K562 (cell line): ENCODE results near the gene SCAPER. TPM values are rescaled to one million over a fixed set of nuclear protein-coding genes. Genes with fewer than 3 reads are reported as not detected.

Experiments
- ATAC-seq: fragments of 200-7000 bp; cut with Tn5 transposase; 3 replicates; pipeline ENCODE4 v1.9.1; 2020; ENCODE audit warnings: moderate library complexity
- BruUV-seq: library from RNA; stranded (reverse); fragments of 400-500 nt; replicated peaks from 2 replicates; lab custom pipeline; 2021; lab: Mats Ljungman, UMichigan
- CTCF ChIA-PET: fragments of 300-600 bp; formaldehyde crosslinking; extraction: SDS; loops from one replicate; lab custom pipeline; 2021; ENCODE audit warnings: low intra/inter-chr PET ratio; lab: Yijun Ruan, JAX
- POLR2A ChIA-PET: fragments of 300-600, 350-650 bp; sonication (Branson Sonifier 250); formaldehyde crosslinking; extraction: SDS; loops from one replicate; lab custom pipeline; 2021; ENCODE audit warnings: antibody characterized with exemption, inconsistent platforms; lab: Yijun Ruan, JAX
- DNase-seq, 4 experiments: peaks; one replicate each; pipeline versions ENCODE4 v3.0.0 to v3.0.0-alpha.2; 2011 to 2018; ENCODE audit warnings: low spot score in 3 of 4, mixed read lengths in 3 of 4; ENCODE audit errors: extremely low read depth in 1 of 4
- FAIRE-seq: peaks from 2 replicates; lab custom pipeline; 2011; peaks lifted over from hg19 to GRCh38; lab: Jason Lieb, UNC
- H2AFZ ChIP-seq: 2 replicates; pipeline ENCODE4 v1.6.0; 2011; ENCODE audit warnings: low read depth, low read length, control low read depth, inconsistent platforms
- H3K27ac ChIP-seq: fragments of 200-600 bp; 3 replicates; pipeline ENCODE4 v1.8.0; 2011; ENCODE audit warnings: low read depth, mild to moderate bottlenecking, control low read depth, inconsistent platforms, low read length, moderate library complexity, mixed read lengths; ENCODE audit errors: extremely low read depth
- H3K27me3 ChIP-seq, 2 experiments: fragments of 300-600 bp in 1 of 2; 2 replicates in 1 of 2; 3 replicates in 1 of 2; pipeline versions ENCODE4 v1.6.0 to v1.8.0; 2011; ENCODE audit warnings: inconsistent platforms in 2 of 2, low read length in 2 of 2, mild to moderate bottlenecking in 1 of 2, mixed read lengths in 1 of 2, moderate library complexity in 1 of 2; ENCODE audit not compliant: control insufficient read depth in 2 of 2, insufficient read depth in 2 of 2
- H3K36me3 ChIP-seq: fragments of 300-600 bp; 3 replicates; pipeline ENCODE4 v1.8.0; 2011; ENCODE audit warnings: mild to moderate bottlenecking, low read length, inconsistent platforms; ENCODE audit not compliant: control insufficient read depth, insufficient read depth
- H3K4me1 ChIP-seq, 2 experiments: fragments of 200-600 bp in 1 of 2; replicated peaks in 1 of 2; 2 replicates in 1 of 2; 3 replicates in 1 of 2; pipeline versions ENCODE4 v1.5.1 to v1.8.0; 2011; ENCODE audit warnings: inconsistent platforms in 2 of 2, low read length in 2 of 2, mild to moderate bottlenecking in 1 of 2, mixed read lengths in 1 of 2, moderate library complexity in 1 of 2; ENCODE audit not compliant: control insufficient read depth in 2 of 2, insufficient read depth in 2 of 2
- H3K4me2 ChIP-seq: 2 replicates; pipeline ENCODE4 v1.6.1; 2011; ENCODE audit warnings: low read length, control low read depth, inconsistent platforms, mixed read lengths; ENCODE audit not compliant: insufficient read depth
- H3K4me3 ChIP-seq: fragments of 200-600 bp; sonication (generic), shearing (Covaris generic); 2 replicates; pipeline ENCODE4 v1.5.1; 2016; ENCODE audit warnings: control low read depth, inconsistent platforms
- H3K79me2 ChIP-seq: fragments of 200-600 bp; 3 replicates; pipeline ENCODE4 v1.8.0; 2011; ENCODE audit warnings: low read length, inconsistent platforms; ENCODE audit not compliant: control insufficient read depth, insufficient read depth
- H3K9ac ChIP-seq, 2 experiments: 2 replicates each; pipeline versions ENCODE4 v1.6.0 to v1.6.1; 2011; ENCODE audit warnings: low read depth in 2 of 2, low read length in 2 of 2, control low read depth in 1 of 2, inconsistent platforms in 1 of 2, mild to moderate bottlenecking in 1 of 2, mixed read lengths in 1 of 2; ENCODE audit not compliant: insufficient read depth in 1 of 2
- H3K9me1 ChIP-seq: one replicate; pipeline ENCODE4 v1.6.0; 2011; ENCODE audit warnings: inconsistent platforms, mild to moderate bottlenecking, low read length, moderate library complexity; ENCODE audit not compliant: control insufficient read depth, insufficient read depth
- H3K9me3 ChIP-seq: replicated peaks from 2 replicates; pipeline ENCODE4 v1.5.1; 2011; ENCODE audit warnings: low read depth, low read length, inconsistent platforms; ENCODE audit not compliant: control insufficient read depth, insufficient read depth
- H4K20me1 ChIP-seq: replicated peaks from 2 replicates; pipeline ENCODE4 v1.6.1; 2011; ENCODE audit warnings: low read length, inconsistent platforms, mixed read lengths; ENCODE audit not compliant: control insufficient read depth, insufficient read depth
- ARID2 ChIP-seq: fragments of 450-650 bp; IDR thresholded peaks from 2 replicates; pipeline ENCODE4 v1.6.1; 2017; ENCODE audit warnings: antibody characterized with exemption, mild to moderate bottlenecking
- BRD9 ChIP-seq: fragments of 450-650 bp; IDR thresholded peaks from 2 replicates; pipeline ENCODE4 v1.6.1; 2018; ENCODE audit warnings: low read depth; ENCODE audit not compliant: partially characterized antibody
- HLTF ChIP-seq: fragments of 450-650 bp; IDR thresholded peaks from 2 replicates; pipeline ENCODE4 v1.6.1; 2016
- MYNN ChIP-seq, 2 experiments: sonication (generic); formaldehyde crosslinking in 1 of 2; IDR thresholded peaks; 2 replicates each; pipeline versions ENCODE4 v1.5.0 to v1.6.1; 2016 to 2020; ENCODE audit warnings: antibody characterized with exemption in 1 of 2, missing genetic modification reagents in 1 of 2
- PHB ChIP-seq: fragments of 250-450 bp; sonication (Bioruptor Pico); IDR thresholded peaks from 2 replicates; pipeline ENCODE4 v1.5.0; 2021
- PHB2 ChIP-seq: fragments of 450-650 bp; IDR thresholded peaks from 2 replicates; pipeline ENCODE4 v1.6.1; 2017; ENCODE audit warnings: low read depth
- PHTF2 ChIP-seq: fragments of 250-450 bp; sonication (Bioruptor Pico); IDR thresholded peaks from 2 replicates; pipeline ENCODE4 v1.5.0; 2021; ENCODE audit warnings: mild to moderate bottlenecking
- RBFOX2 ChIP-seq: fragments of 200-400 bp; formaldehyde crosslinking; IDR thresholded peaks from 2 replicates; pipeline ENCODE4 v1.6.1; 2017; ENCODE audit warnings: low read depth, mild to moderate bottlenecking, low read length, moderate library complexity
- SPI1 ChIP-seq: IDR thresholded peaks from 2 replicates; pipeline ENCODE4 v1.6.1; 2011; ENCODE audit warnings: low read depth, low read length, control low read depth, borderline replicate concordance
- STAT5A ChIP-seq: IDR thresholded peaks from 2 replicates; pipeline ENCODE4 v1.6.1; 2012; ENCODE audit warnings: low read length, inconsistent platforms, borderline replicate concordance
- TAF1 ChIP-seq: IDR thresholded peaks from 2 replicates; pipeline ENCODE4 v1.6.1; 2011; ENCODE audit warnings: mild to moderate bottlenecking, low read length, moderate library complexity; ENCODE audit not compliant: insufficient read depth, control insufficient read depth, severe bottlenecking; ENCODE audit errors: extremely low read depth
- ZBTB1 ChIP-seq: sonication (generic); formaldehyde crosslinking; IDR thresholded peaks from 2 replicates; pipeline ENCODE4 v1.8.1; 2023; ENCODE audit warnings: missing genetic modification reagents, low read depth, mild to moderate bottlenecking, borderline replicate concordance
- ZNF75A ChIP-seq: fragments of 450-650 bp; formaldehyde crosslinking; IDR thresholded peaks from 2 replicates; pipeline ENCODE4 v1.4.0; 2020; ENCODE audit warnings: mild to moderate bottlenecking
- WGBS: fragments of 100-300 bp; shearing (Covaris generic); methylation state at CpG from one replicate; pipeline ENCODE4 v1.1.6; 2016; ENCODE audit warnings: low coverage, mixed read lengths; ENCODE audit not compliant: insufficient coverage; ENCODE audit errors: missing lambda C conversion rate; 5-methylcytosine and 5-hydroxymethylcytosine counted together
- in situ Hi-C: fragments of 300-500 bp; cut with MboI; formaldehyde crosslinking; loops from 4 replicates; pipeline ENCODE4 v1.15.0; 2018; ENCODE audit warnings: inconsistent platforms, mixed read lengths
- intact Hi-C: fragments of 100-400 bp; cut with micrococcal nuclease; formaldehyde crosslinking; loops from 2 replicates; pipeline ENCODE4 v1.14.2; 2022
- polyA plus RNA-seq, 8 experiments: library from polyadenylated mRNA; depleted of rRNA in 4 of 8; stranded (reverse) in 5 of 8; unstranded in 3 of 8; fragments of >200 nt; fragmentation: Nextera tagmentation in 2 of 8; fragmentation: Illumina TruSeq in 1 of 8; extraction: Ambion mirVana in 2 of 8; extraction: Trizol in 1 of 8; gene quantifications; 2 replicates each; pipeline versions ENCODE4 v1.2.1 to v1.2.3, GENCODE V29; 2011 to 2014; ENCODE audit warnings: inconsistent platforms in 1 of 8, missing spikeins in 1 of 8
- total RNA-seq, 7 experiments: library from RNA; depleted of rRNA in 6 of 7; stranded (reverse); fragments of >200 nt in 6 of 7; fragmentation: Illumina TruSeq in 2 of 7; extraction: Trizol in 2 of 7; gene quantifications; 2 replicates each; pipeline versions ENCODE4 v1.2.1 to v1.2.3, GENCODE V29; 2011 to 2021; ENCODE audit warnings: low replicate concordance in 1 of 7
- TF ChIP-seq, protein P1 (sequence below): sonication (generic); formaldehyde crosslinking; IDR thresholded peaks from 2 replicates; pipeline ENCODE4 v1.9.0; 2022; ENCODE audit warnings: mild to moderate bottlenecking, missing genetic modification reagents

Gene SCAPER
- total and polyA plus RNA-seq, 9 of the 15 experiments (the other 6 are each of a cell fraction or from before 2014, with no cell fraction given): 1.3 to 5.7 (median 3.2) TPM

DNA sequence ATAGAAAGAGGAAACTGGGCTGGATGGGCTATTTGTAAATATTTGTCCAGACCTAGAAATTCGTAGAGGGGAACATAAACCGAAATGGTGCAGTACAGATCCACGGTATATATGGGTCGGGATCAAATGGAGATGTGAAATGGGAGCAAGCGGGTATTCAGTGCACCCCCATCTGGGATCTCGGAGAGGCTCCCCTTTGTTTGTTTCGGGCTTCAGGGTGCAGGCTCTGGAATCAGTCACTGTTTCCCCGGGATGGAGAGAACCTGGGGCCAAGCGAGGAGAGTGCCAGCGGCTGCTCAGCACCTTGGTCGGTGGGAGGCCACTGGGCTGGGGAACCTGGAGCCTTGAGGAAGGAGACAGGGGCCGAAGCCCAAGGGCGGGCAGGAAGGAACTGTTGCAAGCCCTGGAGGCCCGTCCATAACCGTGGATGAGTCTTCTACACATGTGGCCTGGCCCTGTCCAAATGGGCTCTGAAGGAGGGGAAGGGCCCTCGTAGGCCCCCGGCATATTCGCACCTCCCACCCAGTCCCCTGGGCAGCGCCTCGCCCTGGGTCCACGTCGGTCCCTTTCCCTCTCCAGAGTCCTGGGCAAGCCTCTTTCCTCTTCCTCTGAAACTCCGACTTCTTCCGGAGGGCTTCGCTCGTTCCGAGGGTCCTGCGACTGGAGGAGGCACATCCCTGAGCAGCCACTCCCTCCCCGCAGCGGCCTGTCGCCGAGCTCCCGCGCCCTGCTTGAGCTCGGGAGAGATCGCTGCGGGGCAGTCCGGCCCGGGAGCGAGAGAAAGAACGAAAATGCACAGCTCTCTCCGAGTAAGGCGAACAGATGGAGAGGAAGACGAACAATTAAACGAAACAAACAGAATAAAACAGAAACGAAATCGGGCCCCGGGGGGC is 565.6 kb downstream of the SCAPER start:
- POLR2A ChIA-PET: interaction anchor here (0.9 to 1.2 kb wide), 3 partner anchors 12 to 28 kb away, joined by 3 to 5 read pairs (median 3); partner anchors contain the start of gene ETFA
- Histone ChIP-seq H3K4me1 (peaks cover 7 to 55% of the 10 kb centered on the region in 2 experiments; a peak in 4 of 5 replicates), H3K9ac (peak overlapping the region in 1 of 2 experiments; percentile 100; a peak in 2 of 4 replicates), H3K27me3 (no peaks in the 10 kb centered on the region), H3K4me2 (peak overlapping the region; percentile 96), H2AFZ (no peak overlapping the region), H3K79me2 (peaks cover 42% of the 10 kb centered on the region), H4K20me1 (0 out of 2 replicates have a peak, but pooled peaks cover 6% of the 10 kb centered on the region), H3K4me3 (peak overlapping the region; percentile 53; the same call in 1 of the 2 replicates), H3K9me3 (no peaks in the 10 kb centered on the region; the same call in 1 of the 2 replicates), H3K27ac (no peak overlapping the region), H3K36me3 (peaks cover 50% of the 10 kb centered on the region), H3K9me1 (no peaks in the 10 kb centered on the region)
- BruUV-seq: no TSS peak
- in situ Hi-C loops (no loop called here), intact Hi-C loops (loop anchor here (10.0 kb wide), 1 partner anchor 525 kb away; no protein-coding TSS in a partner anchor)
- DNase-seq (no peak), FAIRE-seq (peak; percentile 55), ATAC-seq (no peak)
- 96% methylated on average over 29 of the region's 48 CpGs for WGBS
- TF ChIP-seq ZBTB1 (CRISPR knock-in tag) (no peak), STAT5A (no peak), HLTF (no peak), PHB (CRISPR knock-in tag) (no peak), RBFOX2 (peak; percentile 59), PHTF2 (CRISPR knock-in tag) (no peak), ARID2 (no peak), SPI1 (peak; percentile 74; the same call in 1 of the 2 replicates), ZNF75A (CRISPR knock-in tag) (no peak), TAF1 (no peak), MYNN (IDR thresholded peaks at IDR 0.05) (no peak), MYNN (CRISPR knock-in tag; IDR thresholded peaks at IDR 0.05) (no peak), BRD9 (no peak), PHB2 (no peak)
- TF ChIP-seq, protein P1, sequence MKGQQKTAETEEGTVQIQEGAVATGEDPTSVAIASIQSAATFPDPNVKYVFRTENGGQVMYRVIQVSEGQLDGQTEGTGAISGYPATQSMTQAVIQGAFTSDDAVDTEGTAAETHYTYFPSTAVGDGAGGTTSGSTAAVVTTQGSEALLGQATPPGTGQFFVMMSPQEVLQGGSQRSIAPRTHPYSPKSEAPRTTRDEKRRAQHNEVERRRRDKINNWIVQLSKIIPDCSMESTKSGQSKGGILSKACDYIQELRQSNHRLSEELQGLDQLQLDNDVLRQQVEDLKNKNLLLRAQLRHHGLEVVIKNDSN (CRISPR knock-in tag): no peak
- CTCF ChIA-PET: interaction anchor here (0.6 kb wide), 1 partner anchor 89 kb away, joined by 3 read pairs; no protein-coding TSS in a partner anchor
